Measurements from ENCODE around the gene NT5C.

NT5C gene

DNA sequence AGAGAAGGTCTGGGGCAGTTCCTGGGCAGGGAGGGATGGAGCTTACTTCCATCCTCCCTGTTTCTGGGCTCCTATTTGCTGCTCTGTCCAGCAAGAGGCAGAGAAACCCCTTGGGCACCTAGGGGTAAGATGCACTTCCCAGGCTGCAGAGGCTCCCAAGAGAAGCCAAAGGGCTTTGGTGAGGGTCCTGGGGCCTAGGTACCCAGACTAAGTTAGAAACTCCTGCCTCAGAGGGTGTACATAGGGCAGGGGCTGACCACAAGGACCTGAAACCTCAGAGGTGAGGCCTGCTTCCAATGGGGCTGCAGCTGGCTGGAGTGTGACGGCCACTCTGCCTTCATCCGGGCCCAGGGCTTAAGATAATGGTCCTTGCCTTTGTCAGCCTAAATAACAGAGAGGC lies 23.3 kb downstream of the NT5C start:
- TF ChIP-seq, protein P1, sequence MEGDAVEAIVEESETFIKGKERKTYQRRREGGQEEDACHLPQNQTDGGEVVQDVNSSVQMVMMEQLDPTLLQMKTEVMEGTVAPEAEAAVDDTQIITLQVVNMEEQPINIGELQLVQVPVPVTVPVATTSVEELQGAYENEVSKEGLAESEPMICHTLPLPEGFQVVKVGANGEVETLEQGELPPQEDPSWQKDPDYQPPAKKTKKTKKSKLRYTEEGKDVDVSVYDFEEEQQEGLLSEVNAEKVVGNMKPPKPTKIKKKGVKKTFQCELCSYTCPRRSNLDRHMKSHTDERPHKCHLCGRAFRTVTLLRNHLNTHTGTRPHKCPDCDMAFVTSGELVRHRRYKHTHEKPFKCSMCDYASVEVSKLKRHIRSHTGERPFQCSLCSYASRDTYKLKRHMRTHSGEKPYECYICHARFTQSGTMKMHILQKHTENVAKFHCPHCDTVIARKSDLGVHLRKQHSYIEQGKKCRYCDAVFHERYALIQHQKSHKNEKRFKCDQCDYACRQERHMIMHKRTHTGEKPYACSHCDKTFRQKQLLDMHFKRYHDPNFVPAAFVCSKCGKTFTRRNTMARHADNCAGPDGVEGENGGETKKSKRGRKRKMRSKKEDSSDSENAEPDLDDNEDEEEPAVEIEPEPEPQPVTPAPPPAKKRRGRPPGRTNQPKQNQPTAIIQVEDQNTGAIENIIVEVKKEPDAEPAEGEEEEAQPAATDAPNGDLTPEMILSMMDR (IDR thresholded peaks at IDR 0.05): no peak
- no peak overlapping the region for H3K27ac ChIP-seq
- DNase-seq (ENCODE audit: low spot score): no peak

GRCh38 chr17:75105126-75106080 lies 26.1 kb downstream of the NT5C start:
- Histone ChIP-seq H3K4me3 (no peak overlapping the region), H3K27ac (no peak overlapping the region)
- TF ChIP-seq, protein P1 (IDR thresholded peaks at IDR 0.05): peak; percentile 29
- no peak for DNase-seq (ENCODE audit: low spot score)

More for the DNA sequence above, 23.3 kb downstream of the NT5C start:
- H3K4me3 ChIP-seq: no peak overlapping the region

- no peak for DNase-seq (ENCODE audit: low spot score)
- H3K27ac ChIP-seq: no peak overlapping the region
- H3K4me3 ChIP-seq: no peak overlapping the region
- TF ChIP-seq, protein P1 (IDR thresholded peaks at IDR 0.05): no peak
Measured at GRCh38 chr17:75103601-75104554, 27.7 kb downstream of the NT5C start.

DNA sequence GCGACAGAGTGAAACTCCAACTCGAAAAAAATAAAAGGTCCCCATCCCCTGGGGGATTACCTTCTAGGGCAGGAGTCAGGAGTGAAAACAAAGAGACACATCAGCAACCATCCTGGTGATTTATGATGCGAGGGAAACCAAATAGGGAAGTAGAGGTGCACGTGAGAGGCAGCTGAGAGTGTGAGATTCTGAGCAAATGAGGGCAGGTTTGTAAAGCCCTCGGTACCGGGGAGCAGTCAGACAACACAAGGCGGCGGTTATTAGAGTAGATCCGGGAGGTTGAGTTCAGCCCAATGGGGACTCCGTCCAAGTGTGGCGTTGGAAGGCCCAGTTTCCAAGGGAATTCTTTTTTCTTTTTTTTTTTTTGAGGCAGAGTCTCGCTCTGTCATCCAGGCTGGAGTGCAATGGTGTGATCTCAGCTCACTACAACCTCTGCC lies 29.1 kb downstream of the NT5C start:
- H3K27ac ChIP-seq: no peak overlapping the region
- DNase-seq (ENCODE audit: low spot score): no peak
- no peak overlapping the region for H3K4me3 ChIP-seq

DNA sequence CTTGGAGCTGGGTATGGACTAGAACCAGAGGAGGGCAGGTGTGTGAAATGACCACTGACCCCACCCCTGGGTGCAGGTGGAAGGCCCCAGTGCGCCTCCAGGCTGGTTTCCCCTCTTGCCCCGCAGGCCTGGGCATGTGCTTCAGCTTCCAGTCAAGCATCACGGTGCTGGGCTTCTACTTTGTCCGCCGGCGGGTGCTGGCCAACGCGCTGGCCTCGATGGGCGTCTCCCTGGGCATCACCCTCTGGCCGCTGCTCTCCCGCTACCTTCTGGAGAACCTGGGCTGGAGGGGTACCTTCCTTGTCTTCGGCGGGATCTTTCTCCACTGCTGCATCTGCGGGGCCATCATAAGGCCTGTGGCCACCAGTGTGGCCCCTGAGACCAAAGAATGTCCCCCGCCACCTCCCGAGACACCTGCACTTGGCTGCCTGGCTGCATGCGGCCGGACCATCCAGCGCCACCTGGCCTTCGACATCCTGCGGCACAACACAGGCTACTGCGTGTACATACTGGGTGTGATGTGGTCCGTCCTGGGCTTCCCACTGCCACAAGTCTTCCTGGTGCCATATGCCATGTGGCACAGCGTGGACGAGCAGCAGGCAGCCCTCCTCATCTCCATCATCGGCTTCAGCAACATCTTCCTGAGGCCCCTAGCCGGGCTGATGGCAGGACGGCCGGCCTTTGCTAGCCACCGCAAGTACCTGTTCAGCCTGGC lies 31.5 kb downstream of the NT5C start:
- H3K4me3 ChIP-seq: no peak overlapping the region
- TF ChIP-seq, protein P1 (IDR thresholded peaks at IDR 0.05): no peak

More for the DNA sequence above, 29.1 kb downstream of the NT5C start:
- TF ChIP-seq, protein P1 (IDR thresholded peaks at IDR 0.05): no peak

GRCh38 chr17:75098861-75099260 lies 32.7 kb downstream of the NT5C start:
- H3K27ac ChIP-seq: no peak overlapping the region
- TF ChIP-seq, protein P1 (IDR thresholded peaks at IDR 0.05): no peak
- no peak overlapping the region for H3K4me3 ChIP-seq
- no peak for DNase-seq (ENCODE audit: low spot score)

More for the DNA sequence above, 31.5 kb downstream of the NT5C start:
- no peak for DNase-seq (ENCODE audit: low spot score)
- no peak overlapping the region for H3K27ac ChIP-seq
